Type B pancreatic cell (in vitro differentiated cells): ENCODE results near the gene CDK6. TPM values are rescaled to one million over a fixed set of nuclear protein-coding genes. Genes with fewer than 3 reads are reported as not detected.

ENCODE experiments used
- DNase-seq: peaks from one replicate; pipeline ENCODE4 v3.0.0; 2021; ENCODE audit warnings: mixed read lengths; ENCODE audit not compliant: unreplicated experiment; ENCODE audit errors: extremely low spot score
- H3K27ac Mint-ChIP-seq: 2 replicates; pipeline ENCODE4 v1.8.0; 2021; ENCODE audit warnings: mild to moderate bottlenecking, mixed read lengths
- H3K27me3 Mint-ChIP-seq: 2 replicates; pipeline ENCODE4 v1.8.0; 2021; ENCODE audit warnings: mixed read lengths
- H3K36me3 Mint-ChIP-seq: 2 replicates; pipeline ENCODE4 v1.8.0; 2021; ENCODE audit warnings: mixed read lengths
- H3K4me1 Mint-ChIP-seq: one replicate; pipeline ENCODE4 v1.8.0; 2021; ENCODE audit warnings: mixed read lengths; ENCODE audit not compliant: unreplicated experiment
- H3K4me3 Mint-ChIP-seq: 2 replicates; pipeline ENCODE4 v1.8.0; 2021; ENCODE audit warnings: mild to moderate bottlenecking, mixed read lengths
- H3K9me3 Mint-ChIP-seq: 2 replicates; pipeline ENCODE4 v1.8.0; 2021; ENCODE audit warnings: mixed read lengths
- total RNA-seq: library from RNA; stranded (reverse); gene quantifications from 2 replicates; pipeline ENCODE4 v1.2.1, GENCODE V29; 2021; ENCODE audit warnings: low replicate concordance
- TF ChIP-seq, protein P1 (sequence below): fragments of 200-600 bp; sonication (generic); conservative IDR thresholded peaks from 2 replicates; pipeline ENCODE4 v1.5.0; 2021; ENCODE audit warnings: antibody characterized with exemption, mild to moderate bottlenecking

CDK6 gene
- total RNA-seq, 1 donor from 2014 or later, result 68.5 TPM

- TF ChIP-seq, protein P1, sequence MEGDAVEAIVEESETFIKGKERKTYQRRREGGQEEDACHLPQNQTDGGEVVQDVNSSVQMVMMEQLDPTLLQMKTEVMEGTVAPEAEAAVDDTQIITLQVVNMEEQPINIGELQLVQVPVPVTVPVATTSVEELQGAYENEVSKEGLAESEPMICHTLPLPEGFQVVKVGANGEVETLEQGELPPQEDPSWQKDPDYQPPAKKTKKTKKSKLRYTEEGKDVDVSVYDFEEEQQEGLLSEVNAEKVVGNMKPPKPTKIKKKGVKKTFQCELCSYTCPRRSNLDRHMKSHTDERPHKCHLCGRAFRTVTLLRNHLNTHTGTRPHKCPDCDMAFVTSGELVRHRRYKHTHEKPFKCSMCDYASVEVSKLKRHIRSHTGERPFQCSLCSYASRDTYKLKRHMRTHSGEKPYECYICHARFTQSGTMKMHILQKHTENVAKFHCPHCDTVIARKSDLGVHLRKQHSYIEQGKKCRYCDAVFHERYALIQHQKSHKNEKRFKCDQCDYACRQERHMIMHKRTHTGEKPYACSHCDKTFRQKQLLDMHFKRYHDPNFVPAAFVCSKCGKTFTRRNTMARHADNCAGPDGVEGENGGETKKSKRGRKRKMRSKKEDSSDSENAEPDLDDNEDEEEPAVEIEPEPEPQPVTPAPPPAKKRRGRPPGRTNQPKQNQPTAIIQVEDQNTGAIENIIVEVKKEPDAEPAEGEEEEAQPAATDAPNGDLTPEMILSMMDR, result no peak
- Mint-ChIP-seq H3K27ac (no peak overlapping the region), H3K27me3 (peaks cover 13% of the 10 kb centered on the region), H3K4me3 (peak overlapping the region; percentile 90), H3K9me3 (no peaks in the 10 kb centered on the region), H3K4me1 (peaks cover 26% of the 10 kb centered on the region), H3K36me3 (no peaks in the 10 kb centered on the region)
- no peak for DNase-seq
Observed at GRCh38 chr7:92590711-92591310, 245.6 kb downstream of the CDK6 start.

DNA sequence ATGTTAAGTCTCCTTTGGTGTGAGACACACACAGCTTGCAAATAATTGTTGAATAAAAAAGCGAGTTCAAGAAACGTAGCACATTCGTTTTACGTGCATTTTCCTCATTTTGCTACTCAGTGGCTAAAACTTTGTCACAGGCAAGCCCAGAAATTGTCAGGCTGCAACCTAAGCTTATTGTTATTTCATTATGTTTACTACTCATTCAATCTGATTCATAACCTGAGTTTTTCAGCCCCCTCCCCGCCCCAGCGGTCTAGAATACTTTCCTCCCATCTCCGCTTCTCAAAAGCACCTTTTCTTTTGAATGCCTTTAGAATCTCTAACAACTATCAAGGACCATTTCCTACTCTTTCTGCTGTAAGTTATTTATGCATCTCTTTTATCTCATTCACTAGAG lies 247.3 kb downstream of the CDK6 start:
- H3K27me3 Mint-ChIP-seq, result peaks cover 13% of the 10 kb centered on the region
- DNase-seq, result no peak
- peak overlapping the region; percentile 82 for H3K27ac Mint-ChIP-seq
- TF ChIP-seq, protein P1, result no peak
- H3K36me3 Mint-ChIP-seq, result peaks cover 6% of the 10 kb centered on the region
- H3K4me3 Mint-ChIP-seq, result peak overlapping the region; percentile 90
- no peaks in the 10 kb centered on the region for H3K9me3 Mint-ChIP-seq
- peaks cover 35% of the 10 kb centered on the region for H3K4me1 Mint-ChIP-seq

DNA sequence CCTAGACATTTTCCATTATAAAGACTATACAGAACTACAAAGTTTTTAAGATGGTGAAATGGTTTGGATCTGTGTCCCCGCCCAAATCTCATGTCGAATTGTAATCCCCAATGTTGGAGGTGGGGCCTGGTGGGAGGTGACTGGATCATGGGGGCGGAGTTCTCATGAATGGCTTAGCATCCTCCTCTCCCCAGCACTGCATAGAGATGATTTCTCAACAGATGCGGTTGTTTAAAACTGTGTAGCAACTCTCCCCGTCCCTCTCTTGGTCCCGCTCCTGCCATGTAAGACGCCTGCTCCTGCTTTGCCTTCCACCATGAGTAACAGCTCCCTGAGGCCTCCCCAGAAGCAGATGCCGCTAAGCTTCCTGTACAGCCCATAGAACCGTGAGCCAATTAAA lies 247.8 kb downstream of the CDK6 start:
- Mint-ChIP-seq H3K4me1 (peaks cover 35% of the 10 kb centered on the region), H3K36me3 (peaks cover 6% of the 10 kb centered on the region), H3K9me3 (no peaks in the 10 kb centered on the region), H3K27me3 (peaks cover 13% of the 10 kb centered on the region), H3K27ac (peak overlapping the region; percentile 68), H3K4me3 (peak overlapping the region; percentile 90)
- TF ChIP-seq, protein P1, result no peak
- DNase-seq, result no peak

- Mint-ChIP-seq H3K9me3 (peaks cover 5% of the 10 kb centered on the region), H3K4me1 (peaks cover 35% of the 10 kb centered on the region), H3K27me3 (peaks cover 5% of the 10 kb centered on the region), H3K36me3 (peaks cover 15% of the 10 kb centered on the region), H3K27ac (no peak overlapping the region), H3K4me3 (peak overlapping the region; percentile 71)
- TF ChIP-seq, protein P1, result no peak
- DNase-seq, result no peak
Observed at GRCh38 chr7:92586841-92587240, 249.5 kb downstream of the CDK6 start.

GRCh38 chr7:92586403-92586802 lies 250.0 kb downstream of the CDK6 start:
- peaks cover 15% of the 10 kb centered on the region for H3K36me3 Mint-ChIP-seq
- DNase-seq, result no peak

More at GRCh38 chr7:92586403-92586802, 250.0 kb downstream of the CDK6 start:
- peaks cover 1% of the 10 kb centered on the region for H3K27me3 Mint-ChIP-seq
- H3K27ac Mint-ChIP-seq, result peak overlapping the region; percentile 40
- peaks cover 35% of the 10 kb centered on the region for H3K4me1 Mint-ChIP-seq
- peak overlapping the region; percentile 71 for H3K4me3 Mint-ChIP-seq
- TF ChIP-seq, protein P1, result no peak
- H3K9me3 Mint-ChIP-seq, result peaks cover 5% of the 10 kb centered on the region
